Aorta (tissue), 5 donors: ENCODE results near the gene TAF8. TPM values are rescaled to one million over a fixed set of nuclear protein-coding genes. Genes with fewer than 3 reads are reported as not detected.

Experiments
- ATAC-seq: fragments of 200-7000 bp; cut with Tn5 transposase; one replicate; pipeline ENCODE4 v1.9.1; 2022; ENCODE audit warnings: moderate library complexity; ENCODE audit not compliant: low FRiP score
- DNase-seq, 2 donors: peaks; one replicate each; pipeline ENCODE4 v3.0.0-alpha.2; 2020
- H3K27ac ChIP-seq, 2 donors: one replicate each; pipeline ENCODE4 v1.5.1; 2013; ENCODE audit warnings: low read length in 2 of 2, mild to moderate bottlenecking in 2 of 2, moderate library complexity in 2 of 2, control low read depth in 1 of 2, inconsistent platforms in 1 of 2, low read depth in 1 of 2
- H3K27me3 ChIP-seq, 2 donors: one replicate each; pipeline ENCODE4 v1.6.1; 2013; ENCODE audit warnings: control low read depth in 1 of 2, low read length in 1 of 2, mild to moderate bottlenecking in 1 of 2, moderate library complexity in 1 of 2; ENCODE audit not compliant: insufficient read depth in 2 of 2, control insufficient read depth in 1 of 2
- H3K36me3 ChIP-seq, 2 donors: one replicate each; pipeline ENCODE4 v1.6.1; 2013; ENCODE audit warnings: control low read depth in 1 of 2, low read length in 1 of 2, mild to moderate bottlenecking in 1 of 2; ENCODE audit not compliant: insufficient read depth in 2 of 2, control insufficient read depth in 1 of 2
- H3K4me1 ChIP-seq, 2 donors: one replicate each; pipeline ENCODE4 v1.6.1; 2013; ENCODE audit warnings: low read length in 2 of 2, control low read depth in 1 of 2, mild to moderate bottlenecking in 1 of 2, moderate library complexity in 1 of 2; ENCODE audit not compliant: insufficient read depth in 2 of 2, control insufficient read depth in 1 of 2
- H3K4me3 ChIP-seq, 2 donors: one replicate each; pipeline ENCODE4 v1.5.1; 2013; ENCODE audit warnings: low read length in 2 of 2, control low read depth in 1 of 2, mild to moderate bottlenecking in 1 of 2
- H3K9me3 ChIP-seq: one replicate; pipeline ENCODE4 v1.6.1; 2013; ENCODE audit warnings: mild to moderate bottlenecking, low read length; ENCODE audit not compliant: control insufficient read depth
- WGBS, 2 donors: extraction: QIAGEN DNeasy Blood & Tissue Kit; methylation state at CpG; one replicate each; pipeline ENCODE4 v1.1.7; 2013; 5-methylcytosine and 5-hydroxymethylcytosine counted together
- intact Hi-C, 2 donors: fragments of 100-400 bp; cut with DNase I; formaldehyde crosslinking; loops; one replicate each; pipeline versions ENCODE4 v1.14.2 to v1.15.0; 2022
- polyA plus RNA-seq, 2 donors: library from polyadenylated mRNA; stranded (reverse); fragments of 200-250 nt; gene quantifications; one replicate each; pipeline ENCODE4 v1.2.3, GENCODE V29; 2013
- total RNA-seq, 2 donors: library from RNA; stranded (reverse); fragmentation: NEBNext Ultra II Directional; extraction: Animal tissue kit (Norgen Biotek cat#: 25700); gene quantifications; one replicate each; pipeline ENCODE4 v1.2.1, GENCODE V29; 2021
- donor health status: healthy with polysubstance abuse.
- donor health status: Bipolar disorder and iron deficiency.
- donor health status: DM: no; HTN: no; CAD: no.
- donor health status: DM: no; HTN: no; CAD: no.
- donor health status: DM: yes; HTN: yes; CAD: no.

Gene TAF8
- total and polyA plus RNA-seq, 4 donors = 14.7 to 28.6 (median 19.6) TPM

GRCh38 chr6:42083530-42083929, 33.2 kb downstream of the TAF8 start:
- Histone ChIP-seq H3K4me1 (no peaks in the 10 kb centered on the region), H3K9me3 (no peaks in the 10 kb centered on the region), H3K27ac (no peak overlapping the region), H3K36me3 (peaks cover 0 to 2% of the 10 kb centered on the region in 2 donors), H3K4me3 (no peak overlapping the region), H3K27me3 (no peaks in the 10 kb centered on the region)
- no peak for ATAC-seq
- DNase-seq = no peak
- intact Hi-C loops = no loop called here
- WGBS, 2 donors = 83% methylated on average over 5 of the region's 5 CpGs

DNA sequence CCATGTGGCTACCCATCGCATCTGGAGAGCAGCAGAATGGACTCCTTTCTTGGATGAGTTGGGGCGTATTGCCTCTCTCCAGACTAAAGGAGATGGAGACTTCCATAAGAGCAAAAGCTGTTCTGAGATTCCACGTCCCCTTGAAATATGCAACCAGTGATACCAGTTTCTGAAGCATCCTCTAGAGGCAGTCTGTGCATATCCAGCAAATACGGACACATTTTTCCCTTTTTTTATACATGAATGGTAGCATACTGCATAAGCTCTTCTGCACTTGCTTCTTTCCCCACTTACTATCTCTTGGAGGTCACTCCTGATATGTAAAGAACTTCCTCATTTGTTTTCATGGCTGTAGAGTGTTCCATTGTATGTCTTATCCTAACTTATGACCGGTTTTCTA, 34.6 kb downstream of the TAF8 start:
- 63 to 91% methylated on average over 5 of the region's 5 CpGs for WGBS, 2 donors
- ATAC-seq = no peak
- no peak for DNase-seq
- H3K27me3 ChIP-seq = no peaks in the 10 kb centered on the region
- no peaks in the 10 kb centered on the region for H3K4me1 ChIP-seq
- H3K9me3 ChIP-seq = no peaks in the 10 kb centered on the region
- no peak overlapping the region for H3K27ac ChIP-seq
- intact Hi-C loops = no loop called here
- peaks cover 0 to 2% of the 10 kb centered on the region in 2 donors for H3K36me3 ChIP-seq
- no peak overlapping the region for H3K4me3 ChIP-seq

DNA sequence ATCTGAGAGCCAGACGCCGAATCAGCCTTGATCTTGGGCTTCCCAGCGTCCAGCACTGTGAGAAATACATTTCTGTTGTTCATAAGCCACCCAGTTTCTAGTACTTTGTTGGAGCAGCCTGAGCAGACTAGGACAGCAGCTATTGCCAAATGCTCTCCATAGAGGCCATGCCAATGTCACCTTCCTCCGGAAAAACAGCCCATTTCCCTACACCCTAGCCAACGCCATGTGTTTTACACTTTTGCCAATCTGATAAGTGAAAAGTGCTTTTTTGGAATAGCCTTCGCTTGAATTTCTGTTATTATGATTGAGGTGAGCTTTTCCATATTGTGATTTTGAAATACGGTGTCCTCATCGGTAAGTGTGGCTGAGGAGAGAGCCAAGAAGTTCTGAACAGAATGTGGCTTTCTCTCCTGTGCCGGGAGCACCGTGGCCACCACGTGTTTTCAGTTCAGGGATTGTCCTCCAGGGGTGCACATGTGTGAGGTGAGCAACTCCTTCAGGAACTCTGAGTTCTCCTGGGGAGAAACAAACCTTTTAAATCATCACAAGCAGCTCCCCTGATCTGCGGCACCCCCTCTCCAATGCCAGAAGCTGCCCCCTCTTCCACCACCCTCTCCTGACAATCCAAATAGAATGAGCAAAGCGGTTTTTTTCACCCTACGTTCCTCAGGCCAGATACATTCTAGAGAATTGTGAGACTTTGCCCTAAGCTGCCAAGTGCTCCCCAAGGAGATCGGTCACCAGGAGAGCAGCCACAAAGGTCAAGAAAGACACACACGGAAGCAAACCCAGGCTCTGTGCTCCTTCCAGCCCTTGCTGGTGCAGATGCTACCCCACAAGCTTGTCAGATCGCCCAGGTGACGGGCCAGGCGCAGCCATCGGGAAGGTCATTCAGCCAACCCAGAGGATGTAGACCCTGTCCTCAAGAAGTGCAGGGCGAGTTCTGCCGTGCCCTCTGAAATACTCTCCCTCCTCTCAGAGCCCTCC, 36.0 kb downstream of the TAF8 start:
- intact Hi-C loops = no loop called here

DNA sequence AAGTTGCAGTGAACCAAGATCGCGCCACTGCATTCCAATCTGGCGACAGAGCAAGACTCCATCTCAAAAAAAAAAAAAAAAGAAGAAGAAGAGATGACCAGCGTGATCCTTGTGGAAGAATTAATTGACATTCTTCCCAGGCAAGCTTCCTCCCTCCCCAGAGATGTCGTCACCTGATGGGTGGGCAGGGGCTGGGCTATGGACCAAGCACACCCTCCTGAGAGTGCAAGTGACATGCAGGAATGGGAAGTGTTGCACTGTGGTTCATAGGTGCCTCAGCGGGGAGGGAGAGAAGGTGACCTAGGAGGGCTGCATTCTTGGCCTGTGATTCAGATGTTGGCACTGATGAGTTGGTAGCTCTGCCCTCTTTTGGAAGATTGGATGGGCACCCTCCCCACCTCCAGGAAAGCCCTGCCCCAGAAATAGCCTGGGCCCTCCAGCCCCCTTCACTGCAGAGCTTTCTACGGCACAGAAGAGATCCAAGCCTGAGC, 37.8 kb downstream of the TAF8 start:
- H3K27me3 ChIP-seq = no peaks in the 10 kb centered on the region
- H3K36me3 ChIP-seq = no peaks in the 10 kb centered on the region
- ATAC-seq = no peak
- H3K27ac ChIP-seq = no peak overlapping the region
- H3K4me1 ChIP-seq = no peaks in the 10 kb centered on the region
- intact Hi-C loops = no loop called here
- DNase-seq = no peak
- no peak overlapping the region for H3K4me3 ChIP-seq
- WGBS, 2 donors = 88 to 92% methylated on average over 7 of the region's 7 CpGs
- H3K9me3 ChIP-seq = no peaks in the 10 kb centered on the region

More for the DNA sequence above, 36.0 kb downstream of the TAF8 start:
- H3K4me1 ChIP-seq = no peaks in the 10 kb centered on the region
- H3K27ac ChIP-seq = no peak overlapping the region
- DNase-seq (no peak), ATAC-seq (peak; percentile 54)
- H3K36me3 ChIP-seq = peaks cover 0 to 2% of the 10 kb centered on the region in 2 donors
- H3K4me3 ChIP-seq = no peak overlapping the region
- H3K9me3 ChIP-seq = no peaks in the 10 kb centered on the region
- WGBS, 2 donors = 61 to 67% methylated on average over 22 of the region's 22 CpGs
- H3K27me3 ChIP-seq = no peaks in the 10 kb centered on the region

- Histone ChIP-seq H3K4me1 (no peaks in the 10 kb centered on the region), H3K27me3 (no peaks in the 10 kb centered on the region), H3K36me3 (no peaks in the 10 kb centered on the region), H3K4me3 (no peak overlapping the region), H3K27ac (no peak overlapping the region), H3K9me3 (no peaks in the 10 kb centered on the region)
- WGBS, 2 donors = 88 to 93% methylated on average over 10 of the region's 10 CpGs
- intact Hi-C loops = no loop called here
- ATAC-seq (no peak), DNase-seq (no peak)
Observed at GRCh38 chr6:42090819-42091717, 40.7 kb downstream of the TAF8 start.

DNA sequence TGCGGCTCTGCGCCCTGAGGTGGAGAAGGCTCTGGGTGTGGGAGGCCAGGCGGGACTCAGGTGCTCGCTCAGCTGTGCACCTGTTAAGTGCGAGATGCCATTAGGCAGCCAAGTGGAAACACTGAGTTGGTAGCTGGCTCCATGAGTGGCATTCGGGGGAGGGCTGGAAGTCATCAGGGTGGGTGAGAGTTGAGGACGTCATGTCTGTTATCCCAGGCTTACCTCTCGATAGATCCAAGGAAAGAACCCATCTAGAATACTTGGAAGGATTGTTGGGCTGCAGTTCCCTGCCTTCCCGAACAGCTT, 41.3 kb downstream of the TAF8 start:
- 80 to 86% methylated on average over 9 of the region's 9 CpGs for WGBS, 2 donors
- no peak for DNase-seq
- Histone ChIP-seq H3K4me1 (no peaks in the 10 kb centered on the region), H3K9me3 (no peaks in the 10 kb centered on the region), H3K27ac (no peak overlapping the region), H3K27me3 (no peaks in the 10 kb centered on the region), H3K4me3 (no peak overlapping the region), H3K36me3 (no peaks in the 10 kb centered on the region)
- ATAC-seq = no peak
- intact Hi-C loops = no loop called here

DNA sequence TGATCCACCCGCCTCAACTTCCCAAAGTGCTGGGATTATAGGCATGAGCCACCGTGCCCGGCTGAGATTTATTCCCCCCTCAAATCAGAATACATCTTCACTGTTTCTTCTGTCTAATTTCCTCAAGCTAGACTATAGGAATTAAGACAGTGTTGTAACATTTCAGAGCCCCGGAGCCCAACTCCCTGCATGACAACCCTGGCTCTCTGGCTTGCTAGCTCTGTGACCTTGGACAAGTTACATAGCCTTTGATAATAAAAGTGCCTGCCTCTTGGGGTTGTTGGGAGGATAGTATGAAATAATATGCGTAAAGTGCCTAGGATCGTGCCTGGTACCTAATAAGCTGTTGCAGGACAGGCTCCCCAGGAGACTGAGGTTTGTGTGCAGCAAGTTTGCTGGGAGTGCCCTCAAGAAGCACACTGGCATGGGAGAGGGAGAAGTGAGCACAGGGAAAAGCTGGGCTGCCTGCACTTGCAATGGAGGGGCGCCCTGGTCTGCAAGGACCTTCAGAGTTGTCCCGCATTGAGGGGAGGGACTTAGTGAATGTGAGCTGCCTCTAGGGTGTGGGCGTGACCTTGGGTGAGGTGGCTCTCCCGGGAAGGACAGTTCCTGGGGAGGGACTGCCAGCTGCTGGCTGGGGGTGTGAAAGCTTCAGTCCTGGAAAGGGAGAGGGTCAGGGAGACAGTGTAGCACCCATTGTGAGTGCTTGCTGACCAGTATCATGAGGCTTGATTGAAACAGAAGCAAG, 43.4 kb downstream of the TAF8 start:
- DNase-seq = no peak
- Histone ChIP-seq H3K4me3 (no peak overlapping the region), H3K27ac (no peak overlapping the region), H3K27me3 (no peaks in the 10 kb centered on the region), H3K9me3 (no peaks in the 10 kb centered on the region), H3K36me3 (no peaks in the 10 kb centered on the region), H3K4me1 (no peaks in the 10 kb centered on the region)
- 72% methylated on average over 10 of the region's 10 CpGs for WGBS, 2 donors
- ATAC-seq = no peak
- intact Hi-C loops = no loop called here

DNA sequence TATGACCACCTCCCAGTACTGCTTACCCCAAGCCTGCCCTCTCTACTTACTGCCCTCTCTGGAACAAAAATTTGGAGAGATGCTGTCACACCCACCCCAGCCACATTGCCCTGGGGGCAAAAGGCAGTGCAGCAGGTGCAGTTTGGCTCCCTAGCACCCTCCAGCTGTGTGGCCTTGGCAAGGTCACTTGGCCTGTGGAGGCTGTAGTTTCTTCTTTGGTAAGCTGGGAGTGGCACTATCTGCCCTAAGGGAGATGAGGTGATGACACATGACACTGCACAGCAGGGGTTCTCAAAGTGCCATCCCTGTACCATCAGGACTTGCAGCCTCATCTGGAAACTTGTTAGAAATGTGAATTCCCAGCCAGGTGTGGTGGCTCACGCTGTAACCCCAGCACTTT, 44.8 kb downstream of the TAF8 start:
- Histone ChIP-seq H3K9me3 (no peaks in the 10 kb centered on the region), H3K36me3 (no peaks in the 10 kb centered on the region), H3K4me3 (no peak overlapping the region), H3K27ac (no peak overlapping the region), H3K4me1 (no peaks in the 10 kb centered on the region), H3K27me3 (no peaks in the 10 kb centered on the region)
- ATAC-seq = no peak
- DNase-seq = no peak
- 88 to 94% methylated on average over 1 of the region's 1 CpG for WGBS, 2 donors
- intact Hi-C loops = no loop called here
